Stromal cell of bone marrow (primary cell): ENCODE data around the gene FAM169A.
A peak's percentile ranks its signal among the peaks of the same experiment; 100 is the strongest.
"Not testable (repeated sequence)": the region's sequence is repeated elsewhere in the genome, so short reads cannot be mapped to it uniquely, and the experiment has no call there.

ENCODE experiments used
- DNase-seq: peaks from one replicate; pipeline ENCODE4 v3.0.0-alpha.2; 2012; ENCODE audit warnings: low read depth

FAM169A gene

GRCh38 chr5:74798977-74799911 is 66.9 kb downstream of the FAM169A start:
- DNase-seq, result no peak

GRCh38 chr5:74791669-74792068 is 74.5 kb downstream of the FAM169A start:
- not testable (repeated sequence) for DNase-seq

GRCh38 chr5:74787424-74787823 is 78.8 kb downstream of the FAM169A start:
- DNase-seq, result no peak

- no peak for DNase-seq
These were observed 79.3 kb downstream of the FAM169A start for GRCh38 chr5:74786851-74787250.

GRCh38 chr5:74778609-74779008 is 87.6 kb downstream of the FAM169A start:
- no peak for DNase-seq

- no peak for DNase-seq
These were observed 93.8 kb downstream of the FAM169A start for GRCh38 chr5:74772359-74772758.

- DNase-seq, result no peak
These were observed 98.6 kb downstream of the FAM169A start for GRCh38 chr5:74767579-74767913.

- DNase-seq, result peak; percentile 90
These were observed 99.2 kb downstream of the FAM169A start, which contains the start of the genes GFM2 and NSA2 for GRCh38 chr5:74766849-74767578. Gene GFM2 (minus strand): TSS chr5:74767117. CDS start chr5:74763742, 3,375 bp downstream. Gene NSA2 (plus strand): TSS chr5:74767249. CDS start chr5:74767361, 112 bp downstream.

- DNase-seq, result peak; percentile 13
These were observed 99.8 kb downstream of the FAM169A start for GRCh38 chr5:74766418-74766848.

- no peak for DNase-seq
These were observed 100.3 kb downstream of the FAM169A start for GRCh38 chr5:74765929-74766328.

GRCh38 chr5:74765201-74765600 is 101.0 kb downstream of the FAM169A start:
- no peak for DNase-seq

- DNase-seq, result no peak
These were observed 102.7 kb downstream of the FAM169A start for GRCh38 chr5:74763504-74763903.

- DNase-seq, result peak; percentile 13
These were observed 103.6 kb downstream of the FAM169A start for GRCh38 chr5:74762599-74762998.

- no peak for DNase-seq
These were observed 104.9 kb downstream of the FAM169A start for GRCh38 chr5:74761241-74761640.

GRCh38 chr5:74748742-74749141 is 117.4 kb downstream of the FAM169A start:
- not testable (repeated sequence) for DNase-seq

GRCh38 chr5:74738406-74738805 is 127.8 kb downstream of the FAM169A start:
- no peak for DNase-seq

GRCh38 chr5:74736759-74737158 is 129.4 kb downstream of the FAM169A start:
- no peak for DNase-seq
